HepG2 (cell line): ENCODE measurements around the gene PTPN14. TPM values are rescaled to one million over a fixed set of nuclear protein-coding genes. Genes with fewer than 3 reads are reported as not detected.
A peak's percentile ranks its signal among the peaks of the same experiment; 100 is the strongest.

ENCODE experiments used
- ATAC-seq: fragments of 200-7000 bp; cut with Tn5 transposase; 3 replicates; pipeline ENCODE4 v1.9.1; 2020; ENCODE audit warnings: mild to moderate bottlenecking, moderate library complexity
- BruUV-seq: library from RNA; stranded (reverse); fragments of 400-500 nt; replicated peaks from 2 replicates; lab custom pipeline; 2021; lab: Mats Ljungman, UMichigan
- CTCF ChIA-PET: fragments of 300-600 bp; formaldehyde crosslinking; extraction: SDS; loops from one replicate; lab custom pipeline; 2021; ENCODE audit warnings: low total read pairs, inconsistent platforms, low intra/inter-chr PET ratio; lab: Yijun Ruan, JAX
- POLR2A ChIA-PET: fragments of 350-600 bp; sonication (Branson Sonifier 250); formaldehyde crosslinking; loops from one replicate; lab custom pipeline; 2020; ENCODE audit warnings: antibody characterized with exemption, inconsistent platforms; lab: Yijun Ruan, JAX
- DNase-seq: peaks from one replicate; pipeline ENCODE4 v3.0.0-alpha.2; 2015; ENCODE audit warnings: low spot score
- FAIRE-seq: peaks from 3 replicates; lab custom pipeline; 2011; peaks lifted over from hg19 to GRCh38; lab: Jason Lieb, UNC
- H2AFZ ChIP-seq: one replicate; pipeline ENCODE4 v1.6.1; 2011; ENCODE audit warnings: low read length, inconsistent platforms
- H3K27ac ChIP-seq: fragments of 300-600 bp; 3 replicates; pipeline ENCODE4 v1.8.0; 2011; ENCODE audit warnings: mixed run types, mild to moderate bottlenecking, mixed read lengths, low read length, inconsistent platforms; ENCODE audit not compliant: insufficient read depth; ENCODE audit errors: extremely low read length
- H3K27me3 ChIP-seq, 2 experiments: fragments of 200-600 bp in 1 of 2; 2 replicates in 1 of 2; 3 replicates in 1 of 2; pipeline versions ENCODE4 v1.6.0 to v1.8.0; 2011; ENCODE audit warnings: low read length in 2 of 2, mild to moderate bottlenecking in 2 of 2, moderate library complexity in 2 of 2, inconsistent platforms in 1 of 2; ENCODE audit not compliant: insufficient read depth in 2 of 2, control insufficient read depth in 1 of 2
- H3K36me3 ChIP-seq, 2 experiments: fragments of 200-600 bp in 1 of 2; replicated peaks in 1 of 2; 2 replicates in 1 of 2; 3 replicates in 1 of 2; pipeline versions ENCODE4 v1.5.1 to v1.8.0; 2011; ENCODE audit warnings: low read length in 2 of 2, inconsistent platforms in 1 of 2; ENCODE audit not compliant: insufficient read depth in 2 of 2, control insufficient read depth in 1 of 2
- H3K4me1 ChIP-seq: 2 replicates; pipeline ENCODE4 v1.5.1; 2012; ENCODE audit warnings: low read length, inconsistent platforms; ENCODE audit not compliant: insufficient read depth
- H3K4me2 ChIP-seq: 2 replicates; pipeline ENCODE4 v1.6.0; 2011; ENCODE audit warnings: low read depth, low read length, inconsistent platforms
- H3K4me3 ChIP-seq, 3 experiments: fragments of 200-600 bp in 1 of 3; sonication (generic), shearing (Covaris generic) in 1 of 3; replicated peaks in 1 of 3; 2 replicates each; pipeline ENCODE4 v1.5.1; 2011 to 2016; ENCODE audit warnings: low read length in 3 of 3, inconsistent platforms in 2 of 3, low read depth in 2 of 3, mild to moderate bottlenecking in 2 of 3, control low read depth in 1 of 3, mixed read lengths in 1 of 3; ENCODE audit not compliant: insufficient read depth in 1 of 3
- H3K79me2 ChIP-seq: one replicate; pipeline ENCODE4 v1.6.1; 2011; ENCODE audit warnings: low read length, inconsistent platforms; ENCODE audit not compliant: insufficient read depth
- H3K9ac ChIP-seq: 2 replicates; pipeline ENCODE4 v1.6.0; 2011; ENCODE audit warnings: mild to moderate bottlenecking, low read depth, low read length, inconsistent platforms; ENCODE audit not compliant: insufficient read depth
- H3K9me3 ChIP-seq: 2 replicates; pipeline ENCODE4 v1.5.1; 2012; ENCODE audit warnings: mild to moderate bottlenecking, low read length
- H4K20me1 ChIP-seq: 2 replicates; pipeline ENCODE4 v1.6.0; 2011; ENCODE audit warnings: inconsistent platforms, mild to moderate bottlenecking, low read length, moderate library complexity; ENCODE audit not compliant: insufficient read depth
- GPN1 ChIP-seq: sonication (generic); formaldehyde crosslinking; IDR thresholded peaks from 2 replicates; pipeline ENCODE4 v1.5.1; 2020; ENCODE audit warnings: missing genetic modification reagents, borderline replicate concordance
- KLF13 ChIP-seq: sonication (generic); formaldehyde crosslinking; IDR thresholded peaks from 2 replicates; pipeline ENCODE4 v1.4.0; 2020; ENCODE audit warnings: mild to moderate bottlenecking, missing genetic modification reagents
- MAFK ChIP-seq, 2 experiments: IDR thresholded peaks in 1 of 2; conservative IDR thresholded peaks in 1 of 2; 2 replicates each; pipeline ENCODE4 v1.6.1; 2011; ENCODE audit warnings: improper control_type of control experiment in 2 of 2, low read length in 2 of 2
- MYC ChIP-seq: sonication (generic); formaldehyde crosslinking; IDR thresholded peaks from 2 replicates; pipeline ENCODE4 v1.9.0; 2021; ENCODE audit warnings: missing genetic modification reagents, borderline replicate concordance
- REPIN1 ChIP-seq: sonication (generic); formaldehyde crosslinking; IDR thresholded peaks from 2 replicates; pipeline ENCODE4 v1.8.0; 2022; ENCODE audit warnings: missing genetic modification reagents, low read depth, mild to moderate bottlenecking, borderline replicate concordance
- ZBTB4 ChIP-seq: sonication (generic); formaldehyde crosslinking; IDR thresholded peaks from 2 replicates; pipeline ENCODE4 v1.4.0; 2020; ENCODE audit warnings: missing genetic modification reagents, mild to moderate bottlenecking, borderline replicate concordance
- ZNF12 ChIP-seq: sonication (generic); formaldehyde crosslinking; IDR thresholded peaks from 2 replicates; pipeline ENCODE4 v1.5.0; 2020; ENCODE audit warnings: missing genetic modification reagents
- ZNF503 ChIP-seq: sonication (generic); formaldehyde crosslinking; IDR thresholded peaks from 2 replicates; pipeline ENCODE4 v1.4.0; 2020; ENCODE audit warnings: missing genetic modification reagents
- WGBS: methylation state at CpG from one replicate; pipeline ENCODE4 v1.1.6; 2017; ENCODE audit warnings: low lambda C conversion rate; 5-methylcytosine and 5-hydroxymethylcytosine counted together
- in situ Hi-C: cut with HindIII; loops from 2 replicates; pipeline ENCODE4 v1.10.0; 2017; ENCODE audit warnings: low pct_unique_long_range_greater_than_20kb; ENCODE audit not compliant: extremely low pct_ligation_motif_present
- intact Hi-C: fragments of 100-400 bp; cut with micrococcal nuclease; formaldehyde crosslinking; loops from one replicate; pipeline ENCODE4 v1.10.0; 2022; ENCODE audit not compliant: unreplicated experiment
- polyA plus RNA-seq, 8 experiments: library from polyadenylated mRNA; depleted of rRNA in 3 of 8; stranded (reverse) in 7 of 8; unstranded in 1 of 8; fragments of >200 nt; fragmentation: Illumina TruSeq in 4 of 8; extraction: Trizol in 4 of 8; gene quantifications; 2 replicates each; pipeline versions ENCODE4 v1.2.1 to v1.2.3, GENCODE V29; 2011 to 2016; ENCODE audit warnings: low read depth in 4 of 8, missing spikeins in 1 of 8, mixed read lengths in 1 of 8; ENCODE audit not compliant: insufficient read depth in 1 of 8
- total RNA-seq, 5 experiments: library from RNA; depleted of rRNA; stranded (reverse); fragments of >200 nt; fragmentation: Illumina TruSeq; extraction: Trizol; gene quantifications; 2 replicates each; pipeline ENCODE4 v1.2.3, GENCODE V29; 2016; ENCODE audit warnings: low read depth in 1 of 5

The PTPN14 gene
- total and polyA plus RNA-seq, 2 of the 13 experiments (the other 11 are each of a cell fraction or from before 2014, with no cell fraction given): 3.9 to 4.7 TPM

- FAIRE-seq (no peak), ATAC-seq (no peak), DNase-seq (no peak)
- H3K9ac ChIP-seq: no peak overlapping the region
- H3K27me3 ChIP-seq: no peaks in the 10 kb centered on the region
- ChIA-PET CTCF (no interaction called here), POLR2A (interaction anchor here (2.3 kb wide), 1 partner anchor 37 kb away, joined by 12 read pairs; the partner anchor contains the start of gene SMYD2)
- TF ChIP-seq MAFK (conservative IDR thresholded peaks at IDR 0.05 in 1 of 2, IDR thresholded peaks at IDR 0.05 in 1 of 2; ENCODE audit: low read length in 2 of 2) (no peak), MYC (no peak), ZBTB4 (CRISPR knock-in tag) (no peak), KLF13 (CRISPR knock-in tag) (no peak), GPN1 (CRISPR knock-in tag) (no peak), ZNF503 (CRISPR knock-in tag) (no peak), ZNF12 (CRISPR knock-in tag) (no peak), REPIN1 (CRISPR knock-in tag) (no peak)
- H2AFZ ChIP-seq: no peak overlapping the region
- intact Hi-C loops (loop anchor here (2.0 kb wide), 1 partner anchor 33 kb away; no protein-coding TSS in a partner anchor), in situ Hi-C loops (no loop called here)
- peaks cover 10 to 60% of the 10 kb centered on the region in 2 experiments for H3K36me3 ChIP-seq
- no peak overlapping the region for H3K4me2 ChIP-seq
- 97% methylated on average over 5 of the region's 5 CpGs for WGBS
- peaks cover 2% of the 10 kb centered on the region for H3K79me2 ChIP-seq
- no TSS peak for BruUV-seq
- H3K4me3 ChIP-seq: no peak overlapping the region
- peaks cover 43% of the 10 kb centered on the region for H3K4me1 ChIP-seq
- no peaks in the 10 kb centered on the region for H3K9me3 ChIP-seq
- no peaks in the 10 kb centered on the region; the same call in 1 of the 2 replicates for H4K20me1 ChIP-seq
- peak overlapping the region; percentile 78 for H3K27ac ChIP-seq
Measured at GRCh38 chr1:214317734-214318133, 233.7 kb downstream of the PTPN14 start.
